K562 treated with DMSO at 1 percent for 48 hours (cell line): ENCODE measurements around the gene FLYWCH2. TPM values are rescaled to one million over a fixed set of nuclear protein-coding genes. Genes with fewer than 3 reads are reported as not detected.

ENCODE experiments used
- total RNA-seq: library from RNA; unstranded; fragments of 300-600 nt; gene quantifications from 2 replicates; pipeline ENCODE4 v1.2.3, GENCODE V29; 2022; ENCODE audit warnings: low replicate concordance; ENCODE audit errors: extremely low read depth

Gene FLYWCH2, protein sequence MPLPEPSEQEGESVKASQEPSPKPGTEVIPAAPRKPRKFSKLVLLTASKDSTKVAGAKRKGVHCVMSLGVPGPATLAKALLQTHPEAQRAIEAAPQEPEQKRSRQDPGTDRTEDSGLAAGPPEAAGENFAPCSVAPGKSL
- total RNA-seq, result not detected in 2 replicates

DNA sequence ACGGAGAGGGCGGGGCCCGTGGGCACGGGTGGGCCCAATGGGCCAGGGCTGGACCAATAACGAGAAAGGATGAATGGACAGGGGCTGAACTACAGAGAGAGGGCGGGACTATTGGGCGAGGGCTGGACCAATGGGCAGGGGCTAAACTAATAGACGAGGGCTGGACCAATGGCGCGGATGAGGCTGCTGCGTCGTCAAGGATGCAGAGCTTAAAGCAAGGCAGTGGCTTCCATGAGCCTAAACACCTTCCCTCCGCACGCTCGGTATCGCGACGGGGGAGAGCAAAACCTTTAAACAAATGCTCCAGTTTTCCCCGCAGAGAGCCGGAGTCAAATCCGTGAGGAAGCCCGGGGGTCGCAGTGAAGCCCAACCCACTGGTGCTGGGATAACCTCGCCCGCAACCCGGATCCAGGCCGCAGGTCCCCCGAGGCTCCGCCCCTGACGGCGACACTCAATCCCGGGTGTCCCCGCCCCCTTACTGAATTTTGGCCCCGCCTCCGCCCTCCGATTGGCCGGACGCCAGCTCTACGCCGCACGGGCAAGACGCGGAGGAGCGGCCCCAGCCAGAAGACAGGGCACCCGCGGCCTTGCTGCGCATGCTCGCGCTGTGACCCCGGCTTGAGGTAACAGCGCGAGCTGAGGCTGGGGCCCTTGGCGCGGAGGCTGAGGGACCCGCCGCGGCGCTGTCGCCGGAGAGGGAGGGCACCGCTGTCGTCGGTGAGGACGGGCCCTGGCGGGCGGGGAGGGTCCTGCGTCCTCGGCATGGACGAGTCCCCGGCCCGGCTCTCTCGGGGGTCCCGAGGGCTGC, at the start of gene FLYWCH2:
FLYWCH2 (plus strand) TSS at position 566 of the 808 bp plus-strand sequence. CDS start 13,235 bp downstream, outside the sequence.

DNA sequence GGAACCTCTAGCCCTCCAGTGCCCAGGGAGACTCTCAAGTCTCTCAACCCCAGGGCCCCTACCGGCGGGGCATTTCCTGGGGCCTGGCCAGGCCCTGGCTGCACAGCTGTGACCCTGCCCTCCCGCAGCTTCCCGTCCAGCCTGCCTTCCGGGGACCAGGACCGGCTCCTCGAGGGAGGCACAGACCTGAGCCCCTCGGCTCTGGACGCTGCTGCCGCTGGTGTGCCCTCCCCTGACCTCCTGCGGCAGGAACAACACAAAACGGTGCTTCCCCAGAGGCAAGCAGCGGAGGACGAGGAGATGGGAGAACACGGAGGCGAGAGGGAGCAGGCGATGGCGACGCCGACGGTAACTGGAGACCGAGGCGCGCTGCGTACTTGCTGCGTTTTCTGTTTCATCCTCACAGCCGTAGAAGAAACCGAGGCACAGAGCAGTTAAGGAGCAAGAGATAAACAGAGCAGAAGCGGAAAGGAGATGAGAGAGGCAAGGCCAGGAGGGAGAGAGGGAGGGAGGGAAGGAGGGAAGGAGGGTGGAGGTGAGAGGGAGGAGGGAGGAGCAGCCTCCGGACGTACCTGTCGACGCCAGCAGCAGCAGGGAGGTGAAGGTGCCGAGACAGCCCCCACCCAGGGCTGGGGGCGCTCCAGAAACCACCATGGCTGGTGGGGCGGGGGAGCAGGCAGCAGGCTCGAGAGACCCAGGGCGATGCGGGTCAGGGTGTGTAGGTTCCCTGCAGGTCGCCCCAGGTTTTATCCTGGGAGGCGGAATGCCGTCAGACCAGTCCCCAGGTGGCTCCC, 25.4 kb upstream of the FLYWCH2 start, which contains the start of gene PRSS22:
PRSS22 (minus strand) TSS at position 720 of the 794 bp plus-strand sequence; CDS start at position 654, 66 bp downstream.

DNA sequence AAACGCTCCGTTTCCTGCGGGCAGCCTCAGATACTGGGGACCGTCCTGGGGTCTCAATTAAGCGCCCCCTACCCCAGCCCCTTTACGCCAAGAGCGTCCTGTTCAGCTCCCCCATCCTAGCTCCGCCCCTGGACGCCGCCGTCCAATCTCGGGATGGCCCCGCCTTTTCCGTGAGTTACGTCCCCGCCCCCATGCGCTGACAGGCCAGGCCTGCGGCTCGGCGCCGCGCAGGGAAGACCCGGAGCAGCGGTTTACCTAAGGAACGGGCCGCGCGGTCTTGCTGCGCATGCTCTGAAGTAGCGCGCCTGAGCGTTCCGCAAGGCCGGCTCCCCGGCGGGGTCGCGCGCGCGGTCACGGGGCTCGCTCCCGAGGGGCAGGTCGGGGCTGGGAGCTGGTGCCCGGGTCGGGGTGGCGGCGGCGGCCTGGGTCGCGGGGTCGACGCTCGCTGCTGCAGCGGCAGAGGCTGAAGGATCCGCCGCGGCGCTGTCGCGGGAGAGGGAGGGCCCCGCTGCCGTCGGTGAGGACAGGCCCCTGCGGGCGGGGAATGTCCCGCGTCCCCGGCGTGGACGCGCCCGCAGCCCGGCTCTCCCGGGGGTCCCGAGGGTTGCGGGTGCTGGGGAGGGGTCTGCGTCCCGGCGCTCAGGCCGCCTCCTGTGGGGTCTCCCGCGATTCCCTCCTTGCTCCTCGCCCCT, 28.8 kb downstream of the FLYWCH2 start, which contains the start of gene FLYWCH1:
FLYWCH1 (plus strand) TSS at position 294 of the 692 bp plus-strand sequence. CDS start 17,755 bp downstream, outside the sequence.

Other genes starting within 250 kb of the FLYWCH2 start
- not detected in 2 replicates for gene KCTD5, start 200.7 kb upstream of the FLYWCH2 start, total RNA-seq
- gene PRSS27, start 163.0 kb upstream of the FLYWCH2 start, total RNA-seq, result not detected in 2 replicates
- 132 TPM in 1 of 2 replicates, not detected in the other for gene SRRM2, start 130.6 kb upstream of the FLYWCH2 start, total RNA-seq
- gene ELOB, start 105.9 kb upstream of the FLYWCH2 start, total RNA-seq, result not detected in 2 replicates
- gene PRSS33, start 95.7 kb upstream of the FLYWCH2 start, total RNA-seq, result not detected in 2 replicates
- gene PRSS41, start 84.7 kb upstream of the FLYWCH2 start, total RNA-seq, result not detected in 2 replicates
- not detected in 2 replicates for gene PRSS21, start 66.0 kb upstream of the FLYWCH2 start, total RNA-seq
- not detected in 2 replicates for gene ZG16B, start 52.9 kb upstream of the FLYWCH2 start, total RNA-seq
- gene PRSS22, start 25.0 kb upstream of the FLYWCH2 start, total RNA-seq, result not detected in 2 replicates
- not detected in 2 replicates for gene FLYWCH1, start 28.7 kb downstream of the FLYWCH2 start, total RNA-seq
- gene KREMEN2, start 81.1 kb downstream of the FLYWCH2 start, total RNA-seq, result not detected in 2 replicates
- not detected in 2 replicates for gene PAQR4, start 86.1 kb downstream of the FLYWCH2 start, total RNA-seq
- gene PKMYT1, start 97.2 kb downstream of the FLYWCH2 start, total RNA-seq, result not detected in 2 replicates
- gene CLDN9, start 129.7 kb downstream of the FLYWCH2 start, total RNA-seq, result not detected in 2 replicates
- not detected in 2 replicates for gene CLDN6, start 135.0 kb downstream of the FLYWCH2 start, total RNA-seq
- gene TNFRSF12A, start 137.2 kb downstream of the FLYWCH2 start, total RNA-seq, result not detected in 2 replicates
- gene HCFC1R1, start 140.7 kb downstream of the FLYWCH2 start, total RNA-seq, result not detected in 2 replicates
- not detected in 2 replicates for gene THOC6, start 140.8 kb downstream of the FLYWCH2 start, total RNA-seq
- not detected in 2 replicates for gene BICDL2, start 153.7 kb downstream of the FLYWCH2 start, total RNA-seq
- gene MMP25, start 163.3 kb downstream of the FLYWCH2 start, total RNA-seq, result not detected in 2 replicates
- gene IL32, start 182.4 kb downstream of the FLYWCH2 start, total RNA-seq, result not detected in 2 replicates
- not detected in 2 replicates for gene ZSCAN10, start 216.1 kb downstream of the FLYWCH2 start, total RNA-seq
- not detected in 2 replicates for gene ZNF205, start 229.4 kb downstream of the FLYWCH2 start, total RNA-seq